GM23338 (cell line): ENCODE measurements around the gene HLA-DQB1. TPM values are rescaled to one million over a fixed set of nuclear protein-coding genes. Genes with fewer than 3 reads are reported as not detected.

ENCODE experiments used
- ATAC-seq: fragments of 200-7000 bp; cut with Tn5 transposase; 3 replicates; pipeline ENCODE4 v1.9.1; 2020
- DNase-seq: peaks from one replicate; pipeline ENCODE4 v3.0.0-alpha.2; 2015; ENCODE audit warnings: low spot score
- H2AFZ ChIP-seq: fragments of 200-600 bp; sonication (generic); 2 replicates; pipeline ENCODE4 v1.8.0; 2016; ENCODE audit warnings: antibody characterized with exemption, mild to moderate bottlenecking, moderate library complexity
- H3F3A ChIP-seq: fragments of 200-600 bp; sonication (generic); replicated peaks from 2 replicates; pipeline ENCODE4 v1.8.0; 2017; ENCODE audit warnings: antibody characterized with exemption, mixed run types, low read depth
- H3K27ac ChIP-seq: fragments of 200-600 bp; sonication (generic); 2 replicates; pipeline ENCODE4 v1.6.1; 2016; ENCODE audit warnings: low read depth
- H3K27me3 ChIP-seq: fragments of 200-600 bp; sonication (generic); 2 replicates; pipeline ENCODE4 v1.8.0; 2016; ENCODE audit warnings: mild to moderate bottlenecking, mixed run types, moderate library complexity; ENCODE audit not compliant: insufficient read depth
- H3K36me3 ChIP-seq: fragments of 200-600 bp; sonication (generic); 2 replicates; pipeline ENCODE4 v1.8.0; 2016; ENCODE audit warnings: mild to moderate bottlenecking; ENCODE audit not compliant: insufficient read depth
- H3K4me1 ChIP-seq: fragments of 200-600 bp; sonication (generic); 2 replicates; pipeline ENCODE4 v1.8.0; 2016; ENCODE audit warnings: mild to moderate bottlenecking, moderate library complexity; ENCODE audit not compliant: insufficient read depth
- H3K4me2 ChIP-seq: fragments of 200-600 bp; sonication (generic); 2 replicates; pipeline ENCODE4 v1.7.1; 2017; ENCODE audit warnings: mixed run types
- H3K4me3 ChIP-seq: fragments of 200-600 bp; sonication (generic); 2 replicates; pipeline ENCODE4 v1.6.1; 2016; ENCODE audit warnings: mixed run types
- H3K79me2 ChIP-seq: fragments of 200-600 bp; sonication (generic); replicated peaks from 2 replicates; pipeline ENCODE4 v1.8.0; 2017; ENCODE audit warnings: mild to moderate bottlenecking; ENCODE audit not compliant: insufficient read depth
- H3K9me2 ChIP-seq: fragments of 200-600 bp; sonication (generic); 2 replicates; pipeline ENCODE4 v1.8.0; 2017; ENCODE audit not compliant: insufficient read depth
- H4K20me1 ChIP-seq: fragments of 200-600 bp; sonication (generic); replicated peaks from 2 replicates; pipeline ENCODE4 v1.8.0; 2017; ENCODE audit warnings: mild to moderate bottlenecking; ENCODE audit not compliant: insufficient read depth
- H3K27ac Mint-ChIP-seq: 2 replicates; pipeline ENCODE4 v1.8.0; 2020; ENCODE audit warnings: inconsistent platforms, mild to moderate bottlenecking, moderate library complexity, mixed read lengths
- H3K27me3 Mint-ChIP-seq: 3 replicates; pipeline ENCODE4 v1.8.0; 2022; ENCODE audit warnings: low read depth, mild to moderate bottlenecking, moderate library complexity, mixed read lengths, inconsistent platforms; ENCODE audit not compliant: insufficient read depth, poor library complexity
- H3K36me3 Mint-ChIP-seq: 3 replicates; pipeline ENCODE4 v1.8.0; 2021; ENCODE audit warnings: low read depth, mild to moderate bottlenecking, inconsistent platforms, moderate library complexity, mixed read lengths
- H3K4me1 Mint-ChIP-seq: 3 replicates; pipeline ENCODE4 v1.8.0; 2020; ENCODE audit warnings: mild to moderate bottlenecking, inconsistent platforms, mixed read lengths
- H3K4me3 Mint-ChIP-seq: 3 replicates; pipeline ENCODE4 v1.8.0; 2021; ENCODE audit warnings: moderate library complexity, mild to moderate bottlenecking, inconsistent platforms, mixed read lengths
- H3K9me3 Mint-ChIP-seq: 3 replicates; pipeline ENCODE4 v1.8.0; 2020; ENCODE audit warnings: moderate library complexity, mild to moderate bottlenecking, inconsistent platforms, mixed read lengths
- CREB1 ChIP-seq: fragments of 250-450 bp; sonication (Bioruptor Pico); IDR thresholded peaks from 2 replicates; pipeline ENCODE4 v1.5.0; 2020; ENCODE audit warnings: low read depth, mild to moderate bottlenecking, moderate library complexity
- CTCF ChIP-seq, 2 experiments: fragments of 200-600 bp in 1 of 2; sonication (generic) in 1 of 2; conservative IDR thresholded peaks; 2 replicates each; pipeline versions ENCODE4 v1.5.1 to v1.6.1; 2016 to 2017; ENCODE audit warnings: antibody characterized with exemption in 2 of 2, low read depth in 2 of 2, mild to moderate bottlenecking in 2 of 2, moderate library complexity in 1 of 2
- ETS1 ChIP-seq: IDR thresholded peaks from 2 replicates; pipeline ENCODE4 v1.6.1; 2016; ENCODE audit warnings: antibody characterized with exemption
- EZH2phosphoT487 ChIP-seq: fragments of 200-600 bp; sonication (generic); IDR thresholded peaks from one replicate; pipeline ENCODE4 v1.8.1; 2018; ENCODE audit warnings: antibody characterized with exemption; ENCODE audit not compliant: unreplicated experiment
- POLR2AphosphoS5 ChIP-seq: IDR thresholded peaks from 2 replicates; pipeline ENCODE4 v1.6.1; 2016; ENCODE audit warnings: antibody characterized with exemption, low read depth
- REST ChIP-seq: IDR thresholded peaks from one replicate; pipeline ENCODE4 v1.6.1; 2018; ENCODE audit warnings: antibody characterized with exemption; ENCODE audit not compliant: unreplicated experiment
- STAT1 ChIP-seq: IDR thresholded peaks from one replicate; pipeline ENCODE4 v1.6.1; 2016; ENCODE audit warnings: antibody characterized with exemption; ENCODE audit not compliant: unreplicated experiment
- ZNF114 ChIP-seq: fragments of 250-450 bp; sonication (Bioruptor Pico); IDR thresholded peaks from 2 replicates; pipeline ENCODE4 v1.5.0; 2020; ENCODE audit warnings: mild to moderate bottlenecking, moderate library complexity
- ZNF331 ChIP-seq: fragments of 250-450 bp; sonication (Bioruptor Pico); IDR thresholded peaks from 2 replicates; pipeline ENCODE4 v1.5.0; 2020; ENCODE audit warnings: low read depth, mild to moderate bottlenecking, moderate library complexity
- polyA plus RNA-seq: library from polyadenylated mRNA; unstranded; fragments of >200 nt; fragmentation: Nextera tagmentation; extraction: Ambion mirVana; gene quantifications from 2 replicates; pipeline ENCODE4 v1.2.1, GENCODE V29; 2016
- total RNA-seq: library from RNA; depleted of rRNA; stranded (reverse); fragments of >200 nt; shearing (Covaris generic); gene quantifications from 2 replicates; pipeline ENCODE4 v1.2.3, GENCODE V29; 2014

Gene HLA-DQB1
- total and polyA plus RNA-seq, 2 experiments from 2014 or later: 5.7 to 6.5 TPM

GRCh38 chr6:32662099-32662498 is 4.4 kb downstream of the HLA-DQB1 start:
- Mint-ChIP-seq H3K27me3 (peaks cover 29% of the 10 kb centered on the region), H3K4me3 (no peak overlapping the region), H3K36me3 (peaks cover 55% of the 10 kb centered on the region)

GRCh38 chr6:32659856-32660595 is 6.4 kb downstream of the HLA-DQB1 start:
- DNase-seq (no peak), ATAC-seq (no peak)
- H3K27me3 Mint-ChIP-seq: peaks cover 14% of the 10 kb centered on the region
- Histone ChIP-seq H2AFZ (no peak overlapping the region), H3K36me3 (no peaks in the 10 kb centered on the region), H3K4me2 (no peak overlapping the region), H3K9me2 (no peaks in the 10 kb centered on the region), H4K20me1 (no peaks in the 10 kb centered on the region), H3K4me1 (no peaks in the 10 kb centered on the region), H3K27ac (no peak overlapping the region), H3K79me2 (no peaks in the 10 kb centered on the region), H3K27me3 (peaks cover 20% of the 10 kb centered on the region), H3F3A (no peaks in the 10 kb centered on the region), H3K4me3 (no peak overlapping the region)
- peaks cover 55% of the 10 kb centered on the region for H3K36me3 Mint-ChIP-seq
- no peak overlapping the region for H3K4me3 Mint-ChIP-seq
- no peak overlapping the region for H3K27ac Mint-ChIP-seq
- H3K4me1 Mint-ChIP-seq: peaks cover 46% of the 10 kb centered on the region
- H3K9me3 Mint-ChIP-seq: no peaks in the 10 kb centered on the region; the same call in 2 of the 3 replicates
- no peak for TF ChIP-seq POLR2AphosphoS5
- no peak for TF ChIP-seq EZH2phosphoT487
- no peak for TF ChIP-seq CREB1 (CRISPR knock-in tag)
- TF ChIP-seq CTCF (conservative IDR thresholded peaks at IDR 0.05; ENCODE audit: low read depth in 2 of 2): no peak
- TF ChIP-seq ETS1: no peak
- TF ChIP-seq ZNF331 (CRISPR knock-in tag): no peak
- TF ChIP-seq STAT1: no peak

More at GRCh38 chr6:32662099-32662498, 4.4 kb downstream of the HLA-DQB1 start:
- ATAC-seq (no peak), DNase-seq (no peak)
- Mint-ChIP-seq H3K9me3 (no peaks in the 10 kb centered on the region; the same call in 2 of the 3 replicates), H3K27ac (no peak overlapping the region), H3K4me1 (peaks cover 42% of the 10 kb centered on the region)
- Histone ChIP-seq H3K79me2 (no peaks in the 10 kb centered on the region), H3K9me2 (no peaks in the 10 kb centered on the region), H4K20me1 (no peaks in the 10 kb centered on the region), H3K27ac (no peak overlapping the region), H2AFZ (no peak overlapping the region), H3K4me3 (no peak overlapping the region), H3K27me3 (peaks cover 33% of the 10 kb centered on the region), H3K4me2 (no peak overlapping the region), H3K4me1 (no peaks in the 10 kb centered on the region), H3F3A (no peaks in the 10 kb centered on the region), H3K36me3 (no peaks in the 10 kb centered on the region)
- no peak for TF ChIP-seq ZNF114 (CRISPR knock-in tag)
- TF ChIP-seq REST: no peak
- no peak for TF ChIP-seq EZH2phosphoT487
